Measurements from ENCODE around the gene MMP24.

The MMP24 gene

GRCh38 chr20:35264755-35265154 is 38.3 kb downstream of the MMP24 start:
- Histone ChIP-seq H3K27ac (ENCODE audit: low read depth, low read length, poor library complexity, severe bottlenecking) (no peak overlapping the region), H3F3A (ENCODE audit: insufficient read depth, low read length) (no peaks in the 10 kb centered on the region), H3K36me3 (ENCODE audit: insufficient read depth, low read length) (no peaks in the 10 kb centered on the region), H4K20me1 (ENCODE audit: insufficient read depth, low read length) (no peaks in the 10 kb centered on the region), H3K79me2 (ENCODE audit: insufficient read depth, low read length) (no peaks in the 10 kb centered on the region), H3K4me3 (ENCODE audit: low read depth, low read length, poor library complexity, severe bottlenecking) (no peak overlapping the region), H3K9ac (ENCODE audit: low read length) (no peak overlapping the region), H3K27me3 (ENCODE audit: insufficient read depth, low read length) (no peaks in the 10 kb centered on the region), H3K9me3 (ENCODE audit: low read length) (no peaks in the 10 kb centered on the region), H3K4me2 (ENCODE audit: low read length) (no peak overlapping the region), H3K9me2 (ENCODE audit: low read depth, low read length) (no peaks in the 10 kb centered on the region), H2AFZ (ENCODE audit: low read length) (no peak overlapping the region), H3K4me1 (ENCODE audit: insufficient read depth, low read length, severe bottlenecking) (no peaks in the 10 kb centered on the region)
- TF ChIP-seq CTCF (IDR thresholded peaks at IDR 0.05; ENCODE audit: low read length): peak; percentile 10; the same call in 1 of the 2 replicates
- TF ChIP-seq EZH2 (IDR thresholded peaks at IDR 0.05; ENCODE audit: borderline replicate concordance, low read length): no peak

GRCh38 chr20:35267092-35267491 is 40.6 kb downstream of the MMP24 start:
- TF ChIP-seq EZH2 (IDR thresholded peaks at IDR 0.05; ENCODE audit: borderline replicate concordance, low read length) (no peak), CTCF (IDR thresholded peaks at IDR 0.05; ENCODE audit: low read length) (no peak)
- H3K9ac ChIP-seq (ENCODE audit: low read length): no peak overlapping the region

GRCh38 chr20:35269055-35269781 is 42.7 kb downstream of the MMP24 start:
- Histone ChIP-seq H3K9me3 (ENCODE audit: low read length) (no peaks in the 10 kb centered on the region), H4K20me1 (ENCODE audit: insufficient read depth, low read length) (no peaks in the 10 kb centered on the region), H3K4me1 (ENCODE audit: insufficient read depth, low read length, severe bottlenecking) (no peaks in the 10 kb centered on the region), H3K4me2 (ENCODE audit: low read length) (no peak overlapping the region), H3K4me3 (ENCODE audit: low read depth, low read length, poor library complexity, severe bottlenecking) (no peak overlapping the region), H2AFZ (ENCODE audit: low read length) (no peak overlapping the region), H3K79me2 (ENCODE audit: insufficient read depth, low read length) (no peaks in the 10 kb centered on the region), H3K9me2 (ENCODE audit: low read depth, low read length) (no peaks in the 10 kb centered on the region), H3K27ac (ENCODE audit: low read depth, low read length, poor library complexity, severe bottlenecking) (no peak overlapping the region), H3K27me3 (ENCODE audit: insufficient read depth, low read length) (no peaks in the 10 kb centered on the region), H3K9ac (ENCODE audit: low read length) (no peak overlapping the region), H3F3A (ENCODE audit: insufficient read depth, low read length) (no peaks in the 10 kb centered on the region), H3K36me3 (ENCODE audit: insufficient read depth, low read length) (no peaks in the 10 kb centered on the region)
- TF ChIP-seq CTCF (IDR thresholded peaks at IDR 0.05; ENCODE audit: low read length) (peak; percentile 86), EZH2 (IDR thresholded peaks at IDR 0.05; ENCODE audit: borderline replicate concordance, low read length) (no peak)

More at GRCh38 chr20:35267092-35267491, 40.6 kb downstream of the MMP24 start:
- H3F3A ChIP-seq (ENCODE audit: insufficient read depth, low read length): no peaks in the 10 kb centered on the region
- no peaks in the 10 kb centered on the region for H3K9me3 ChIP-seq (ENCODE audit: low read length)
- H3K79me2 ChIP-seq (ENCODE audit: insufficient read depth, low read length): no peaks in the 10 kb centered on the region
- H3K4me3 ChIP-seq (ENCODE audit: low read depth, low read length, poor library complexity, severe bottlenecking): no peak overlapping the region
- H2AFZ ChIP-seq (ENCODE audit: low read length): no peak overlapping the region
- no peak overlapping the region for H3K4me2 ChIP-seq (ENCODE audit: low read length)
- no peak overlapping the region for H3K27ac ChIP-seq (ENCODE audit: low read depth, low read length, poor library complexity, severe bottlenecking)
- H3K4me1 ChIP-seq (ENCODE audit: insufficient read depth, low read length, severe bottlenecking): no peaks in the 10 kb centered on the region
- H3K36me3 ChIP-seq (ENCODE audit: insufficient read depth, low read length): no peaks in the 10 kb centered on the region
- H3K9me2 ChIP-seq (ENCODE audit: low read depth, low read length): no peaks in the 10 kb centered on the region
- H3K27me3 ChIP-seq (ENCODE audit: insufficient read depth, low read length): no peaks in the 10 kb centered on the region
- H4K20me1 ChIP-seq (ENCODE audit: insufficient read depth, low read length): no peaks in the 10 kb centered on the region

All from OCI-LY1 (cell line).